Mucosa of rectum (tissue), 2 donors: ENCODE measurements around the gene INPP5D.
"Not testable (repeated sequence)": the region's sequence is repeated elsewhere in the genome, so short reads cannot be mapped to it uniquely, and the experiment has no call there.

Source experiments
- H3K27ac ChIP-seq, 2 donors: one replicate each; pipeline ENCODE4 v1.7.0; 2013; ENCODE audit warnings: inconsistent platforms in 2 of 2, low read depth in 2 of 2, low read length in 2 of 2
- H3K27me3 ChIP-seq, 2 donors: one replicate each; pipeline ENCODE4 v1.7.0; 2013; ENCODE audit warnings: low read length in 2 of 2; ENCODE audit not compliant: control insufficient read depth in 2 of 2, insufficient read depth in 2 of 2
- H3K36me3 ChIP-seq, 2 donors: one replicate each; pipeline ENCODE4 v1.7.0; 2013; ENCODE audit warnings: low read length in 2 of 2; ENCODE audit not compliant: control insufficient read depth in 2 of 2, insufficient read depth in 2 of 2
- H3K4me1 ChIP-seq, 2 donors: one replicate each; pipeline ENCODE4 v1.7.0; 2013; ENCODE audit warnings: low read length in 2 of 2, mild to moderate bottlenecking in 1 of 2; ENCODE audit not compliant: control insufficient read depth in 2 of 2, insufficient read depth in 2 of 2
- H3K4me3 ChIP-seq, 2 donors: one replicate each; pipeline ENCODE4 v1.7.0; 2013; ENCODE audit warnings: low read length in 2 of 2
- H3K9ac ChIP-seq, 2 donors: one replicate each; pipeline ENCODE4 v1.7.0; 2013; ENCODE audit warnings: low read length in 2 of 2, low read depth in 1 of 2, mild to moderate bottlenecking in 1 of 2
- H3K9me3 ChIP-seq, 2 donors: one replicate each; pipeline ENCODE4 v1.7.0; 2013; ENCODE audit warnings: low read length in 2 of 2; ENCODE audit not compliant: control insufficient read depth in 2 of 2
- donor health status: healthy.
- donor health status: Normal muscosa, but diverticular disease.

Gene INPP5D

DNA sequence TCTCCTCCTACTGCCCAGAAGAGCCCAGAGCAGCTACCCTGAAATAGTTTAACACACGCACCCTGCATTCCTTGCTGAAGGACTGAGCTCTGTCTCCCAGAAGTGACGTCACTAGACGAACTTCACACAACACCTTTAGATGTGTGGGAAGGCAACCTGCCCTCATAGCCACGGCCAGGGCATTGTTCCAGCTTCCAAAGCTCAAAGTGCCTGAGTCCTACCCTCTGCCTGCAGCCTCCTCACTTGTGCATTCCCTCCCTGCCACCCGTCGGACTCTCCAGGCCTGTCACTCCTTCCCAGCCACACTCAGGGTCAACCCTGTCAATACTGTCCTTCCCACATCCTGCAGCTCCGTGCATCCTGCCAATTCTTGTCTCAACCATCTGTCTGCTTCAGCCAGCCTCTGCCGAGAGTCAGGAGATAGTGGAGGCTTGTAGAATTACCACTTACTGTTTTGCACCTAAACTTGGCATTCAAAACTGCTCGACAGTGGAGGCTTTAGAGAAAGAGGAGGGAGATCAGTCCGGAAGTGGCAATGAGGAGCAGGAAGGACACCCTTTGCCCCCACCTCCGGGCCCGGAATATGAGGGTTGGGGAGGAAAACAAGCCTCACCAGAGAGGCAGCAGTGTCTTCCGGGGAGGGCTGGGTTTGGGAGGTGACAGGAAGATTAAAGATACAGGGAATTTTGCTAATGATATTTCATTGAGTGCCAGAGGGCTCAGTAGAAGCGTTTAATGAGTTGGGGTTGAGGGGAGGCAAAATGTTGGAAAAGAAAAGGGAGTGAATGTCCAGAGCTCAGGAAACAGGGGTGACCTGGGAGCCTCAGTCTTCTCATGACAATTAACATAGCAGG is 119.1 kb downstream of the INPP5D start:
- H3K4me1 ChIP-seq: no peaks in the 10 kb centered on the region
- peaks cover 6 to 16% of the 10 kb centered on the region in 2 donors for H3K36me3 ChIP-seq
- H3K4me3 ChIP-seq: no peak overlapping the region
- no peaks in the 10 kb centered on the region for H3K9me3 ChIP-seq
- no peak overlapping the region for H3K9ac ChIP-seq
- no peaks in the 10 kb centered on the region for H3K27me3 ChIP-seq
- H3K27ac ChIP-seq: no peak overlapping the region

DNA sequence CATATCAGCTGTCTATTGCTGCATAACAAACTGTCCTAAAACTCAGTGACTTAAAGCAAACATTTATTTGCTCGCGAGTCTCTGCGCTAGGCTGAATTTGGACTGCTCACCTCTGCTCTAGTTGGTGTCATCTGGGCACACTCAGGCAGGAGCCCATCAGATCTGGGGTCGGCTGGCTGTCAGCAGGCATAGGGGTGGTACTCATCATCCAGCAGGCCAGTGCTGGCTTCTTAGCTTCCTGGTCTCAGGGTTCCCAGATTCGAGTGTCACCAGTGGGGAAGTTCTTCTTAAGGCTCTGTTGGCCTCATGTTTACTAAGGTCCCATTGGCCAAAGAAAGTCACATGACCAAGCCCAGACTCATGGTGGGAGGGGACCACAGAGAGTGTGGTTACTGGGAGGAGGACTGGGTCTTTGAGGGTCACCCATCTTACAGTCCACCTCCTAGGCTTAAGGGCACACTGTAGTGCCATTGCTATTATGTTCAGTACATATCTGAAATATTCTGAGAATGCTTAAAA is 119.8 kb downstream of the INPP5D start:
- Histone ChIP-seq H3K9ac (no peak overlapping the region), H3K36me3 (peaks cover 6 to 16% of the 10 kb centered on the region in 2 donors), H3K4me1 (no peaks in the 10 kb centered on the region), H3K9me3 (no peaks in the 10 kb centered on the region), H3K4me3 (no peak overlapping the region), H3K27me3 (no peaks in the 10 kb centered on the region), H3K27ac (no peak overlapping the region)

DNA sequence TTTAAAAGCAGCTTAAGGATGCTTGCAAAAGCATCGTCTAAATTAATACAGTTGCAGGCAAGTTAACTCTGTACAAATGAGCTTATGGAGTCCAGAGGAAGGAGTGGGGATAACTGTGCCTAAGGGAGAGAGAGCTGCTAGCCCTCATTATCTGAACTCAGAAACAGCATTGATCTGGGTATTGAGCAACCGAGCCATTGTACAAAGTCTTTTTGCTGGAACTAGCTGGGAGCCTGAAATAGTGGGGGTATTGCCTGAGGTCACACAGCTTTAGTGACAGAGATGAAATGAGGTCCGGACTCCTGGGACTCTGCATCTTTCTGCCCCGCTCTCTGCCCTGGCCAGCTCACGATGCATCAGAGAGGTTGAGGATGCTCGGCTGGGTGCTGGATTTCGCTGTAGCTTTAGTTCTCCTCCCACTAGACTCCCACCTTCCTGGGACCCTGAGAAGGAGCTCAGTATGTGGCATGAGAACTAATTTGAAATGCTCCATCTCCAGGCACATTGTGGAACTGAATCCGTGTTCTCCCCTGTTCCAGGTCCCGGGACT is 123.8 kb downstream of the INPP5D start:
- Histone ChIP-seq H3K4me3 (no peak overlapping the region), H3K27me3 (no peaks in the 10 kb centered on the region), H3K9me3 (no peaks in the 10 kb centered on the region), H3K27ac (no peak overlapping the region), H3K4me1 (no peaks in the 10 kb centered on the region), H3K9ac (no peak overlapping the region), H3K36me3 (peaks cover 6 to 29% of the 10 kb centered on the region in 2 donors)

DNA sequence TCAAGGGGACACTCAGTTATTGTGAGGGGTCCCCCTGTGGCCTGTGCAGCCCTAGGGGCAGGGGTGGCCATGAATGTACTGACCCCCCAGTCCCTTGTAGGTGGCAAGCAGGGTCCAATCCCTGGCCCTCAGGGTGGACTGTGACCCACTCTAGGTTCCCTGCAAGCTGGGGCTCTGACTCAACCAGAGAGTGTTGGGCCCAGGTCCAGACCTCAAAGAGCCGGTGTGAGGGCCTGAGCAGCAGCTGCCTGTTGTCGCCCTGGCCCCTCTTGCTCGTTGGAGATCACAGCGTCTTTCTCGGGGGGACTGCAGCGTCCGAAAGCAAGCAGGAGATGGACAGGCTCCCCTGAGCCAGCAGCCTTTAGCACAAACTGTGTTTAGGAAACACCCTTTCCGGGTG is 124.5 kb downstream of the INPP5D start:
- H3K27me3 ChIP-seq: no peaks in the 10 kb centered on the region
- no peaks in the 10 kb centered on the region for H3K9me3 ChIP-seq
- no peak overlapping the region for H3K4me3 ChIP-seq
- H3K9ac ChIP-seq: no peak overlapping the region
- H3K4me1 ChIP-seq: no peaks in the 10 kb centered on the region
- H3K36me3 ChIP-seq: peaks cover 6 to 29% of the 10 kb centered on the region in 2 donors
- no peak overlapping the region for H3K27ac ChIP-seq

GRCh38 chr2:233185330-233185729 is 125.2 kb downstream of the INPP5D start:
- H3K36me3 ChIP-seq: peaks cover 6 to 32% of the 10 kb centered on the region in 2 donors
- H3K9ac ChIP-seq: no peak overlapping the region
- H3K4me1 ChIP-seq: no peaks in the 10 kb centered on the region
- no peaks in the 10 kb centered on the region for H3K9me3 ChIP-seq
- H3K4me3 ChIP-seq: no peak overlapping the region
- H3K27me3 ChIP-seq: no peaks in the 10 kb centered on the region
- no peak overlapping the region for H3K27ac ChIP-seq

DNA sequence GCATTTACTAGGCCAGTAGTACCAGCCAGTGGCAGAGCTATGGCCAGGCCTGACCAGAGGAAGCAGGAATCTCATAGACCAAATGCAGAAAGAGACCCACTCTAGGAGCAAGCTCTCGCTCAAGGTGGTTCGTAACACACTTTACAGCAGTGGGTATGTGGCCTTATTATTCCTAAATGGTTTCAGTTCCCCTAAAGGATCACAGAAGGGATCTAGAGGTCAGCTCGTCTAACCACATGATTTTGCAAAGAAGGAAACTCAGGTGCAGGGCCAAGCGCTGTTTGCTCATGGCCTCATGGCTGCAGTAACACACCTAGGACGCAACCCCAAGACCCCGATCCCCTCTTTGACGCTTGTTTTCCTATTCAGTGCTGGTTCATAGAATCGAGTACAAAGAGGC is 125.8 kb downstream of the INPP5D start:
- Histone ChIP-seq H3K36me3 (peaks cover 6 to 33% of the 10 kb centered on the region in 2 donors), H3K9me3 (no peaks in the 10 kb centered on the region), H3K27ac (no peak overlapping the region), H3K4me1 (no peaks in the 10 kb centered on the region), H3K4me3 (no peak overlapping the region), H3K27me3 (no peaks in the 10 kb centered on the region), H3K9ac (no peak overlapping the region)

GRCh38 chr2:233186851-233187250 is 126.7 kb downstream of the INPP5D start:
- Histone ChIP-seq H3K27me3 (no peaks in the 10 kb centered on the region), H3K36me3 (peaks cover 9 to 31% of the 10 kb centered on the region in 2 donors), H3K4me1 (no peaks in the 10 kb centered on the region), H3K27ac (no peak overlapping the region), H3K9me3 (no peaks in the 10 kb centered on the region), H3K4me3 (no peak overlapping the region), H3K9ac (no peak overlapping the region)

DNA sequence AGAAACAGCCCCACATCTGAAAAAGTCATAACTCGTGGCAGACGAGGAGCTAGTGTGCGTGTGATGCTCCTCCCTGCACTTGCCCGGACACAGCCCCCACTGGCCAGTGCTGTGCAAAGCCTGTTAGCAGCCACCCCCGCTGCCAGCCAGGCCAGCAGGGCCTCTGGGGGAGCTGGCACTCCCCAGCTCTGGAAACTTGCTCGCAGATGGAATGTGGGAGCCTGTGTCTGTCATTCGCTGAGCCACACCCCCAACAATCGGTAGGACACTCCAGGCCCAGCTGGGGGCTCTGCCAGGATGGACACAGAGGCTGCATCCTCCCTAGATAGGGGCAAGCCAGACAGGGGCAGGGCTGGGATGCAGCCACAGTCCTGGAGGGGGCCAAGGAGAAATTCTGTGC is 128.9 kb downstream of the INPP5D start:
- H3K36me3 ChIP-seq: peaks cover 3 to 24% of the 10 kb centered on the region in 2 donors

DNA sequence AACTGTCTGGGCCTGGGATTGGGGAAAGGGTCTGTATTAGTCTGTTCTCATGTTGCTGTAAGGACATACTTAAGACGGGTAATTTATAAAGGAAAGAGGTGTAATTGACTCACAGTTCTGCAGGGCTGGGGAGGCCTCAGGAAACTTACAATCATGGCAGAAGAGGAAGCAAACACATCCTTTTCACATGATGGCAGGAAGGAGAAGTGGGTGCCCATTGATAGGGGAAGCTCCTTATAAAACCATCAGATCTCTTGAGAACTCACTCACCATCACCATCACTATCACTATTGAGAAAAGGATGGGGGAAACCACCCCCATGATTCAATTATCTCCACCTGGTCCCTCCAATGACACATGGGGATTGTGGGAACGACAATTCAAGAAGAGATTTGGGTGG is 130.9 kb downstream of the INPP5D start:
- not testable (repeated sequence) for H3K4me3 ChIP-seq, H3K27ac ChIP-seq

More for the DNA sequence above, 128.9 kb downstream of the INPP5D start:
- Histone ChIP-seq H3K27ac (no peak overlapping the region), H3K4me1 (no peaks in the 10 kb centered on the region), H3K9ac (no peak overlapping the region), H3K9me3 (no peaks in the 10 kb centered on the region), H3K27me3 (no peaks in the 10 kb centered on the region), H3K4me3 (no peak overlapping the region)

GRCh38 chr2:233193738-233194137 is 133.6 kb downstream of the INPP5D start:
- no peak overlapping the region for H3K9ac ChIP-seq
- no peak overlapping the region for H3K4me3 ChIP-seq
- H3K36me3 ChIP-seq: peaks cover 3 to 18% of the 10 kb centered on the region in 2 donors
- H3K4me1 ChIP-seq: no peaks in the 10 kb centered on the region
- no peak overlapping the region for H3K27ac ChIP-seq
- no peaks in the 10 kb centered on the region for H3K27me3 ChIP-seq
- H3K9me3 ChIP-seq: no peaks in the 10 kb centered on the region

More for the DNA sequence above, 130.9 kb downstream of the INPP5D start:
- H3K9me3 ChIP-seq, H3K9ac ChIP-seq, H3K4me1 ChIP-seq, H3K27me3 ChIP-seq: not testable (repeated sequence)
- peaks cover 3 to 23% of the 10 kb centered on the region in 2 donors for H3K36me3 ChIP-seq
